ENCODE results near the gene STRADA.
A peak's percentile ranks its signal among the peaks of the same experiment; 100 is the strongest.
"Not testable (repeated sequence)": the region's sequence is repeated elsewhere in the genome, so short reads cannot be mapped to it uniquely, and the experiment has no call there.

Gene STRADA

DNA sequence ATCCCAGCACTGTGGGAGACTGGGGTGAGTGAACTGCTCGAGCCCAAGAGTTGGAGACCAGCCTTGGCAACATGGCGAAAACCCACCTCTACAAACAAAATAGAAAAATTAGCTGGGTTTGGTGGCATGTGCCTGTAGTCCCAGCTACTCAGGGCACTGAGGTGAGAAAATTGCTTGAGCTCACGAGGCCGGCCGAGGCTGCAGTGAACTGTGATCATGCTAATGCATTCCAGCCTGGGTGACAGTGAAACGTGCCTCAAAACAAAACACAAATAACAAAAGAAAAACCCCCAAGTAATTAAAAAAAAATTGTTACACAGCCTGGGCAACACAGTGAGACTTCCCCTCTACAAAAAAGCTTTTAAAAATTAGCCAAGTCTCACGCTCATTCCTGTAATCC, 26.8 kb upstream of the STRADA start:
- TF ChIP-seq GATA1 (IDR thresholded peaks at IDR 0.05; ENCODE audit: low read depth, low read length) (no peak), POLR2A (IDR thresholded peaks at IDR 0.05; ENCODE audit: low read length) (no peak)
- DNase-seq = no peak

DNA sequence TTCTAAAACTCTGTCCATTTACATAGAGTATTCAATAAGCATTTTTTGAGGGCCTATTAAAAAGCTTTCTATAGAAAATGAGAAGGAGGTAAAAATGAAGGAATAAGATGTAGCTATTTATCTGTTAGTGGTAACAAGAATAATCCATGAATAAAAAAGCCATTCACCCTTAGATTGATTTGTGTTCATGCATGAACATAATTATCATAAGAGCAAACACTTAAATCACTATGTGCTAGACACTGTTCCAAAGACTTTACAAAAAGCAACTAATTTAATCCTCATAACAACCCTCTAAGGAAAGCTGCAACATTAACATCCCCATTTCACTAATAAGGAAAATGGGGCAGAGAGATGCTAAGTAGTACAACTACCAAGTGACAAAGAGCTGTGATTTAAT, 25.2 kb upstream of the STRADA start:
- no peak for DNase-seq
- TF ChIP-seq GATA1 (IDR thresholded peaks at IDR 0.05; ENCODE audit: low read depth, low read length) = no peak
- no peak for TF ChIP-seq POLR2A (IDR thresholded peaks at IDR 0.05; ENCODE audit: low read length)

DNA sequence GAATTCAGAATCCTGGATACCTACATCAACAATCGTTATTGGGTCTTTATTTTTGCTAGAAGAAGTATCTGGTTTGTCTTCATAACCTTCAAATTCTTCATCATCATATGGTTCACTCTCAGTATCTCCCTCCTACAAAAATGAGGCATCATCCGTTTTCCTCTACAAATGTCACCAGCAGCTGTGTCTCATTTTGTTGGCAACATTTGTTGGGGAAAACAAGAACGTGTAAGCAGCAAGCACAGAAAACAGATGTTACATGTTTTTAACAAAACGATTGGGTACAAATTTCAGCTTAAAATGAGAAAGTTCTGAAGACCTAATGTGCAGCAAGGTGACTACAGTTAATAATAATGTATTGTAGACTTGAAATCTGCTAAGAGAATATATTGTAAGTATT, 23.1 kb upstream of the STRADA start:
- no peak for DNase-seq
- TF ChIP-seq POLR2A (IDR thresholded peaks at IDR 0.05; ENCODE audit: low read length) (no peak), GATA1 (IDR thresholded peaks at IDR 0.05; ENCODE audit: low read depth, low read length) (no peak)

DNA sequence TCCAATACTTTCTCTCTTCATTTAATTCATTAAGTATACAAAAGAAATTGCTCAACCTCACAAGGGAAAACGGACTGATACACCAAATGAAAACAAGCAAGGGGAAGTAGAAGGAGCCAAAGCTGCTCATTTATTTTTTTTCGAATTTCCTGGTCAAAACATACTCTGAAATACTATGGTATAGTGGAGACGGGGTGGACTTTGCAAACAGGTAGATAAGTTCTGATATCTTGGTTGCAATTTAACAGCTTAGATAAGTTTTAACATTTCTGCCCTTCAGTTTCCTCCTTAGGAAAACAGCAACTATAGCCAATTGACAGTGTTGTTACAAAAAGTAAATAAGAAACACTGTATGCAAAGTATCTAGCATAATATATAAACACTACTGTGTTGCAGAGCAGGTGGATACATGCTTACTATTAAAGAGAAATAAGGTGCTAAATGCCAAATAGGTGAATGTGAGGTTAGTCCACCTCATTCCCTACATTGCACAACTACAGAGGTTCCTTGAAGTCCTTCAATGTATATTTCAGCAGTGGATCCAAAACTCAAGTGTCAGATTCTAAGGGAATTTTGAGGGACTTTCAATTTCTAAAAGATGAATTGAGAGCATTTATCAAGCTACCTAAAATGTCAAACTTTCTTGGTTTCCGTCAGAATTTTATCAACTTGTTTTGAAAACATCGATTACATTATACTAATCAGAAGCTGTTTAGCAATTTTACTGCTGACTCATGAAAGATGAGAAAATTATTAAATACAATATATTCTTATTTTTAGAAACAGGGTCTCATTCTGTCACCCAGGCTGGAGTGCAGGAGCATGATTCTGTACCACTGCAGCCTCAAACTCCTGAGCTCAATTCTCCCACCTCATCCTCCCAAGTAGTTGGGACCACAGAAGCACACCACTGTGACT, 20.8 kb upstream of the STRADA start:
- TF ChIP-seq GATA1 (IDR thresholded peaks at IDR 0.05; ENCODE audit: low read depth, low read length) = no peak
- TF ChIP-seq POLR2A (IDR thresholded peaks at IDR 0.05; ENCODE audit: low read length) = no peak
- DNase-seq = no peak

DNA sequence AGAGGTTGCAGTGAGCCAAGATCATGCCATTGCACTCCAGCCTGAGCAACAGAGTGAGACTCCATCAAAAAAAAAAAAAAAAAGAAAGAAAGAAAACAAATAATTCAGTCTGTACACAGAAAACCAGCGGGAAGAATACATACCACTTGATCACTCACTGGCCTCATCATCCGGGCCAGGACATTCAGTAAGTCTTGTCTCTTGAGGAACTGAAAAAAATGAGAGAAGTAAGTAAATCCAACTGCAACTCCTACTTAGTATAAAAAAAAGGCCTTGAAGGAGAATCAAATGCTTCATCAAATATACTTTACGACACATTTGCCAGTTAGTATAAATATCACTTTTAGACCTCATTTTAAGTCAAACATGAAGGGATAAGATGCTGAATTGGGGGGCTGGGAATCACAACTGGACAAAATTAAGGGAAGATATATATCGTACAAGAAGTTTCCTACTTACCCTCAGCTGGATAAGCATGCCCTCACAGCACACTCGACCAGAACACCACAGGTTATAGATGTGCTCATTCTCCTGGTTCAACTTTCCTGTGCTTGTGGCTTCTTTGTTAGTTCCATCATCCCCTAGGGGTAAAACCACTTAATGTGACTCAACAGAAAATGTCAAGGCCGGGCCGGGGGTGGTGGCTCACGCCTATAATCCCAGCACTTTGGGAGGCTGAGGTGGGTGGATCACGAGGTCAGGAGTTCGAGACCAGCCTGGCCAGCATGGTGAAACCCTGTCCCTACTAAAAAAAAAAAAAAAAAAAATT, 19.4 kb upstream of the STRADA start:
- no peak for DNase-seq
- TF ChIP-seq GATA1 (IDR thresholded peaks at IDR 0.05; ENCODE audit: low read depth, low read length) (no peak), POLR2A (IDR thresholded peaks at IDR 0.05; ENCODE audit: low read length) (no peak)

DNA sequence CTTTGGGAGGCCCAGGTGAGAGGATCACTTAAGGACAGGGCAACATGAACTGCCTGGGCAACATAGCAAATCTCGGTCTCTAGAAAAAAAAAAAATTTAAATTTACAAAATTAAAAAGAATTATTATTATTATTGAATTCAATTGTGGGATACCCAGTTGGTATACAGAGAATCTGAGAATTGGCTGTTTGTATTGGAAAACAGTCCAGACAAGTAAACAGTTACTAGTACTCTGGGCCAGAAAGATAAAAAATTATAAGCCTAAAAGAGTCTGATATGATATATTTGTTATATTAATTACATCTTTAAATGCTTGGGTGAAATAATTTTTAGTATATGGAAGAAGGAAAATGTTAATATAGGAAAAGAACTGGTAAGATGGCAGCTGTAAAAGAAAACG, 16.8 kb upstream of the STRADA start:
- no peak for DNase-seq
- TF ChIP-seq GATA1 (IDR thresholded peaks at IDR 0.05; ENCODE audit: low read depth, low read length) (no peak), POLR2A (IDR thresholded peaks at IDR 0.05; ENCODE audit: low read length) (no peak)

DNA sequence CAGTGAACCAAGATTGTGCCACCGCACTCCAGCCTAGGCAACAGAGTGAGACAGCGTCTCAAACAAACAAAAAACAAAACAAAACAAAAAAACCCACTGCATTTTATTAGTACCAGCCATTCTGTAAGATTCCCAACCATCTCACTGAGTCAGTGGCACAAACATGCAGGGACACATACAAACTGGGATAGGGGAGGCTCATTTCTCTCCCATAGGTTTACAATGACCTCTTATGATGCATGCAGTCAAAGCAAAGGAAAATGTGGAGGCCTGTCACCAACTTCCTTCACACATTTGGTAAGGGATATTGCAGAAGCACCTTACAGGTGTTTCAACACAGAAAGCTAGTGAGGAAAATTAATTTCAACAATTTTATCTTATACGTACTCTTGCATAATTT, 12.4 kb upstream of the STRADA start:
- TF ChIP-seq GATA1 (IDR thresholded peaks at IDR 0.05; ENCODE audit: low read depth, low read length) = no peak
- TF ChIP-seq POLR2A (IDR thresholded peaks at IDR 0.05; ENCODE audit: low read length) = no peak
- no peak for DNase-seq

DNA sequence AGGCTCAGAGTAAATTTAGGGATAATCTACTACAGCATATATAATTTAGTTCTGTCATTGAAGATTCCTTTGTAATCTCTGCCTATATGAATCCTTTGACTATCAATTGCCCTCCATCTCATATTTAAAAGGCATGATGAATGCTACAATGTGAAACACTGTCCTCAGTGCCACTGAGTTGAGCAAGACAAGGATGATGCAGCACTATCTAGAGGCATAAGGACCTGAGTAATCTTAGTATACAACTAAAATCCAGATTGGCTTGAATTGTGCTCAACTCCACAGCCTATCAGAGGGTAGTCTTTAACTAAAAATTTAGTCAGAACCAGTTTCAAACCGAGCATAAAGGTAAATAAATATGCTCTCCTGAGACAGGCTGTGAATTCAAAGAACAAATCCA, 11.6 kb upstream of the STRADA start:
- TF ChIP-seq POLR2A (IDR thresholded peaks at IDR 0.05; ENCODE audit: low read length) = no peak
- TF ChIP-seq GATA1 (IDR thresholded peaks at IDR 0.05; ENCODE audit: low read depth, low read length) = no peak

DNA sequence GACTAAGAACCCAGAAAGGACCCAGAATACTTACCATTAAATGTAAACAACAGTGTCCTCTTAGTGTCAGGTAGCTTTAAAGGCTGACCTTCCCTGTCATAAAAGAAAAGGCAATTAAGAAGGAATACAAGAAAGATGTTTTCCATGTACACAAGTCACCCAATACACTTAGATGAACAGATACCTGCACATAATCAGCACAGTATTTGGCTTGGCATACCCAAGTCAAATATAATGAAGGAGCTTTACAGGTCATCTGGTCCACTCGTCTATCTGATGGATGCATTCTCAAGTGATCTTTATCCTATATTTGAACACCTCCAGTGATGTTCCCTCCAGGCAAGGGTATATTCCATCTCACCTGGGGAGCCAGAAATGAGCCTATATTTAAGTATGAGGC, 11.1 kb upstream of the STRADA start:
- TF ChIP-seq GATA1 (IDR thresholded peaks at IDR 0.05; ENCODE audit: low read depth, low read length) (no peak), POLR2A (IDR thresholded peaks at IDR 0.05; ENCODE audit: low read length) (no peak)

More for the DNA sequence above, 11.6 kb upstream of the STRADA start:
- DNase-seq = peak in 1 of 2 experiments; percentile 66

DNA sequence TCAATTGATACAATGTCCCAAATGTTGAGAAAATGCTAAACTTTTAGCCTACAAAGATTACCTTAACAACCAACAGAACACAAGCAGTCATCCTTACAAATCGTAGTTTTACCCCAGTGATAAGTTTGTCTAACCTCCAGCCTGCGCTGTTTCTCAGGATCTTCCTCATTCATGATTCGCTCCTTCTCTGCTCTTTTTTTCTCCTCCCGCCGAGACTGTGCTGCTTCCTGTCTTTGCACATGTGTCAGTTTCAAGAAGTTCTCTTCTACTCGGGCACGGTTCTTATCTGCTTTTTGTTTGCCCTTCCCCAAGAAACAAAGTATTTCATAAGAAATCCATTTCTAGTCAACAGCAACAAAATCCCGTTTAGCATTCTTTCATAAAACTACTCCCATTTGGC, 10.2 kb upstream of the STRADA start:
- TF ChIP-seq POLR2A (IDR thresholded peaks at IDR 0.05; ENCODE audit: low read length) (no peak), GATA1 (IDR thresholded peaks at IDR 0.05; ENCODE audit: low read depth, low read length) (no peak)
- DNase-seq = peak in 1 of 2 experiments; percentile 38

More for the DNA sequence above, 11.1 kb upstream of the STRADA start:
- DNase-seq = no peak

DNA sequence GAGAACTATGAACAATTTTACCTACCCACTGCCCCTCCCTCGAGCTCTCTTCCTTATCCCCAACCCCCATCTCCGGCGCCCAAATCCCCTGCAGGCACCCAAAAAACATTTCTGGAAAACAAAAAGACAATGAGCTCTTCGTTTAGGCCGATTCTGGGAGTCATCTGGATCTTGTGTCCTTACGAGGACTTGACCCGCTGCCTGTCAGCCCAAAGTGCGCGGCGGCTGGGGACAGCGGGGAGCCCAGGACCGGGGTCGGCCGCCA, 524 bp downstream of the STRADA start:
- TF ChIP-seq GATA1 (IDR thresholded peaks at IDR 0.05; ENCODE audit: low read depth, low read length) (no peak), POLR2A (IDR thresholded peaks at IDR 0.05; ENCODE audit: low read length) (no peak)
- DNase-seq = no peak

DNA sequence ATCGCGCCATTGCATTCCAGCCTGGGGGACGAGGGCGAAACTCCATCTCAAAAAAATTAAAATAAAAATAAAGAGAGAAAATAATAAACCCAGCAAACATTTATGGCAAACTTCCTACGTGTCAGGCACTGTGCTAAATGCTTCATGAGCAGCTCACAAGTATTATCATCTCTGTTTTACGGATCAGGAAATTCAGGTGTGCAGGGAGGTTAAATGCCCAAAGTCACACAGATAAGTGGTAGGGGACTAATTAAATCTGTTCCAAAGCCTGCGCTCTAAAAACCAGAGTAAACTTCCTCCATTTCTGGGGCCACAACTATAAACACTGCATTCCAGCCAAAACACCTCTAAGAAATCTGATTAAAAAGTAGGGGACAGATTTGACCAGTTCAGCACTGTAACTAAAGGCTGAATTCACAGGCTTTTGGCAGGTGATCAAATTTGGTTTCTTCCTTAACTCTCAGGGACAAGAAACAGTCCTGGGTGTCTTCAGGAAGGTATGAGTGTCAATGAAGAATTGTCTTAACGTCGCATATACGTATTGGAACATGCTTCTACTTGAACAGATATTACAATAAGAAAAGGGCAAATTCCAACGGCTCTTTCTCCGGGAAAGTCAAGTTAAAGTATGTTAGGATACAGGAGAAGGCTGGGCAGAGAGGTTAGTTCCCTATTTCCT, 996 bp downstream of the STRADA start:
- DNase-seq = peak; percentile 39 to 57
- TF ChIP-seq GATA1 (IDR thresholded peaks at IDR 0.05; ENCODE audit: low read depth, low read length) (no peak), POLR2A (IDR thresholded peaks at IDR 0.05; ENCODE audit: low read length) (no peak)

DNA sequence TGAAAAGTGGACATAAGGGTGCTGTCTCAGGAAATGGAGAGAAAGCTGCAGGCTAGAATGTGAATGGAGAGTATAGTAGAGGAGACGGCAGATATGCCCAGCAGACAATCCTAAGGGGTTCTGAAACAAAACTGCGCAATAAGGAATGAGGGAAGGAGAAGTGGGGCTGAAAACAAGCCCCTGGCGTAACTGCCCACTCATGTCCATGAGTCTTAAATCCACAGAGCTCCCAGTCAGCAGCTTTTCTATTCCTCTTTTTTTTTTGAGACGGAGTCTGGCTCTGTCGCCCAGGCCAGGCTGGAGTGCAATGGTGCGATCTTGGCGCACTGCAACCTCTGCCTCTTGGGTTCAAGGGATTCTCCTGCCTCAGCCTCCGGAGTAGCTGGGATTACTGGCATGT, 5.9 kb downstream of the STRADA start:
- no peak for DNase-seq
- TF ChIP-seq GATA1 (IDR thresholded peaks at IDR 0.05; ENCODE audit: low read depth, low read length) (no peak), POLR2A (IDR thresholded peaks at IDR 0.05; ENCODE audit: low read length) (no peak)

DNA sequence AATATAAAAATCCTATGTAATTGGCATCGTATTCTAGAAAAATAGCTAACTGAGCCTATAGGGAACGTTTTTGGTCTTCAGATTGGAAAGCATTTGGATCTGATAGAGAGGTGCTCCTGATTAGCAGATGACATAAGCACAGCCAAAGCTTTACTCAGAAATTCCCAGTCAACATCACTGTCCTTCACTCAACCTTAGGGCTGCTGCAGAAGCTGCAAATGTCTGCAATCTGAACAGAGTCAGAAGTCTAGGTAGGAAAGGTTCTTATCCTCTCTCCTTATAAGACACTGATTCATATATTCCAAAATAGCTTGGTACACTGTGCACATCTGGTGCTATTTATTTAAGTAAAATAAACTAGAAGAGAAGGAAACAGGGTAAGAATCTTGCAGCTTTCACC, 19.2 kb downstream of the STRADA start:
- no peak for DNase-seq
- TF ChIP-seq GATA1 (IDR thresholded peaks at IDR 0.05; ENCODE audit: low read depth, low read length) (no peak), POLR2A (IDR thresholded peaks at IDR 0.05; ENCODE audit: low read length) (no peak)

DNA sequence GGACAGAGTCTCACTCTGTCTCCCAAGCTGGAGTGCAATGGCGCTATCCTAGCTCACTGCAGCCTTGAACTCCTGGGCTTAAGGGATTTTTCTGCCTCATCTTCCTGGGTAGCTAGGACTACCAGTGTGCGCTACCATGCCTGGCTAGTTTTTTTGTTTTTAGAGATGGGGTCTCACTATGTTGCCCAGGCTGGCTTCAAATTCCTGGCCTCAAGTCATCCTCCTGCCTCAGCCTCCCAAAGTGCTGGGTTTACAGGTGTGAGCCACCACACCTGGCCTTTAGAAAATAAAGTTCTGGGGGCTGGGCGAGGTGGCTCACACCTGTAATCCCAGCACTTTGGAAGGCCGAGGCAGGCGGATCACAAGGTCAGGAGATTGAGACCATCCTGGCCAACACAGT, 21.4 kb downstream of the STRADA start:
- not testable (repeated sequence) for DNase-seq

Data from erythroblast (primary cell).